DMS53 (cell line): Measurements from ENCODE around the gene ZNF821.
A peak's percentile ranks its signal among the peaks of the same experiment; 100 is the strongest.
"Not testable (repeated sequence)": the region's sequence is repeated elsewhere in the genome, so short reads cannot be mapped to it uniquely, and the experiment has no call there.

Experiments used
- DNase-seq: peaks from one replicate; lab custom pipeline; 2025; lab: John Stamatoyannopoulos, UW

Gene ZNF821

GRCh38 chr16:71902656-71903365, 18.8 kb upstream of the ZNF821 start:
- DNase-seq: no peak

GRCh38 chr16:71899171-71899570, 15.2 kb upstream of the ZNF821 start:
- no peak for DNase-seq

- no peak for DNase-seq
Measured at GRCh38 chr16:71896764-71897368, 12.9 kb upstream of the ZNF821 start.

- peak; percentile 64 for DNase-seq
Measured at GRCh38 chr16:71895679-71896365, 11.8 kb upstream of the ZNF821 start.

- peak; percentile 98 for DNase-seq
Measured at GRCh38 chr16:71894921-71895678, 11.1 kb upstream of the ZNF821 start, which contains the start of gene IST1. Gene IST1, plus strand, starts transcription at chr16:71895531. Its CDS starts 20,110 bp downstream, at chr16:71915641.

- peak; percentile 79 for DNase-seq
Measured at GRCh38 chr16:71894229-71894920, 10.4 kb upstream of the ZNF821 start.

- DNase-seq: no peak
Measured at GRCh38 chr16:71893888-71894228, 9.9 kb upstream of the ZNF821 start.

- no peak for DNase-seq
Measured at GRCh38 chr16:71889147-71889546, 5.2 kb upstream of the ZNF821 start.

- DNase-seq: peak; percentile 3
Measured at GRCh38 chr16:71885261-71885650, 1.3 kb upstream of the ZNF821 start.

- DNase-seq: peak; percentile 65
Measured at GRCh38 chr16:71883168-71883848, 674 bp downstream of the ZNF821 start.

GRCh38 chr16:71882505-71883167, 1.3 kb downstream of the ZNF821 start:
- peak; percentile 83 for DNase-seq

- DNase-seq: no peak
Measured at GRCh38 chr16:71880176-71880575, 3.8 kb downstream of the ZNF821 start.

GRCh38 chr16:71878911-71879310, 5.1 kb downstream of the ZNF821 start:
- DNase-seq: no peak

- DNase-seq: no peak
Measured at GRCh38 chr16:71873199-71873598, 10.8 kb downstream of the ZNF821 start.

- DNase-seq: no peak
Measured at GRCh38 chr16:71870818-71871217, 13.2 kb downstream of the ZNF821 start.

- no peak for DNase-seq
Measured at GRCh38 chr16:71869089-71869488, 14.9 kb downstream of the ZNF821 start.

GRCh38 chr16:71867939-71868338, 16.0 kb downstream of the ZNF821 start:
- DNase-seq: peak; percentile 8

GRCh38 chr16:71867175-71867574, 16.8 kb downstream of the ZNF821 start:
- not testable (repeated sequence) for DNase-seq

- no peak for DNase-seq
Measured at GRCh38 chr16:71865173-71865863, 18.7 kb downstream of the ZNF821 start.

- no peak for DNase-seq
Measured at GRCh38 chr16:71863995-71864394, 20.0 kb downstream of the ZNF821 start.
